RKO (cell line): Measurements from ENCODE around the gene FASTK.
A peak's percentile ranks its signal among the peaks of the same experiment; 100 is the strongest.
"Not testable (repeated sequence)": the region's sequence is repeated elsewhere in the genome, so short reads cannot be mapped to it uniquely, and the experiment has no call there.

Experiments
- DNase-seq: peaks from one replicate; pipeline ENCODE4 v3.0.0-alpha.2; 2016; ENCODE audit warnings: low spot score

FASTK gene

GRCh38 chr7:151047976-151048815 lies 32.4 kb downstream of the FASTK start, which contains the start of gene ASIC3:
Gene ASIC3, plus strand, starts transcription at chr7:151048531. Its CDS starts 355 bp downstream, at chr7:151048886.
- no peak for DNase-seq

DNA sequence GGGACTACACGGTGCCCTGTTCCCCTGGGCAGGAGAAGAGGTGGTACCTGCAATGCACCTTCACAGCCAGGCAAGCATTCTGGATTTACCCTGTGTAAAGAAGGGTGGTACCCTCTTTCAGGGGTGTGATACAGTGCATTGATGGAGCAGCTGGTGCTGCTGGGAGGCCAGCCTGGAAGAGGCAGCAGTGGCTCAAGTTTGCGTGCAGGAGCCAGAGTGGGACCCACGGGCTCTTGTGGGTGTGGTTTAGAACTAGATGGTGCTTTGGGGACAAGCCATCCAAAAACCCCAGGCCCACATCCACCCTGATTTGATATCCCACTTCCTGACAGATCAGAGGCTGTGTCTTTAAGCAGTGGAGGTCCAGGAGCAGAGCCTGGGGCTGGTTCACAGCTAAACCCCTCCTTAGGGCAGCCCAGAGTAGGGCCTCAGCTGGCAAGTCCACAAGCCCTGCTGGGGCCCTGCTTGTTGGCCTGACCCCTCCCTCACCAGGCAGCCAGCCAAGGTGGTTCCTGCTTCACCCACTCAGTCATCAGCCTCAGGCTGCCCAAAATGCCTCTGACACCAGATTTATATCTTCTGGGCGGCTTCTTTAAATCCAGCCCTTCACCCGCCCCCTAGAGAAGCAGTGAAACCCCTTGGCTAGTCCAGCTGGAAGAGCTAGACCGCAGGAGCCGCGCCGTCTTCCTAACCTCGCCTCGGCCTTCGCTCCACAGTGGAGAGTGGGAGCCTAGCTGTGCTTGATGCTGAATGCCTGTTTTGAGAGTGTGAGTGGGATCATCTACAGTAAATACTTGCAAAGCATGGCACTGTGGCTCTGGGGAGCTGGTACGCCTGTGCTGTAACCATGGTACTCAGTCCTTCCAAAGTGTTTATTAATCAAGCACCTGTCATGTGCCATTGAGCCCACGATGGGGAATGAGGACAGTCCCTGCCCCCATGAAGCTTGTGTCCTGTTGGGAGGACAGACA lies 33.7 kb downstream of the FASTK start:
- no peak for DNase-seq

DNA sequence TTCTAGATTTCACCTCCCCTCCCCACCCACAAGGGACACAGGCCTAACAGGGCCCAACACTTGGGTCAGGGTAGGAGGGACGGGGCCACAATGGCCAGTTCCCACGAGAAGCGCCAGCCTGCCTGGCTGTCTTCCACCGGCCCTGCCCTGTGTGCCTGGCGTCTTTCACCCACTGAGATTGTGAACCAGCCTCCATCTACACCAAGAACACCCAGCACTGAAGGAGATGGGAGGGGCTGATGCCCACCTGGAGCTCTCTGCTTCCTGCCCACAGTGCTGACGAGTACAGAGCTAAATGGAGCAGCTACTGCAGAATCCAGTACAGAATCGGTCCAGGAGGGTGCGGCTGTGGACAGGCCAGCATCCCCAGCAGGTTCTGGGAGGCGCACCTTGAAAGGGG lies 34.6 kb downstream of the FASTK start:
- no peak for DNase-seq

- DNase-seq: no peak
Observed at GRCh38 chr7:151045262-151045661, 35.3 kb downstream of the FASTK start.

DNA sequence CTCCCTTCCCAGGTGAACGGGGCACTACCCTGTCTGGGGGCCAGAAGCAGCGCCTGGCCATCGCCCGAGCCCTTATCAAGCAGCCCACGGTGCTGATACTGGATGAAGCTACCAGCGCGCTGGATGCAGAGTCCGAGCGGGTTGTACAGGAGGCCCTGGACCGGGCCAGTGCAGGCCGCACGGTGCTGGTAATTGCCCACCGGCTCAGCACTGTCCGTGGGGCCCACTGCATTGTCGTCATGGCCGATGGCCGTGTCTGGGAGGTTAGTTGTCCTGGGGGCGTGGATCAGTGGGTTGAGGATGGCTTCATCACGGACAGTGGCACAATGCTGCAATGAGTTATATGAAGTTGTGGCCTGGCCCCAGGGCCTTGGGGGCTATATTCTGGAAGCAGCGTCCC lies 36.6 kb downstream of the FASTK start:
- no peak for DNase-seq

GRCh38 chr7:151043449-151043848 lies 37.2 kb downstream of the FASTK start:
- not testable (repeated sequence) for DNase-seq

- DNase-seq: no peak
Observed at GRCh38 chr7:151040616-151041375, 39.8 kb downstream of the FASTK start.

DNA sequence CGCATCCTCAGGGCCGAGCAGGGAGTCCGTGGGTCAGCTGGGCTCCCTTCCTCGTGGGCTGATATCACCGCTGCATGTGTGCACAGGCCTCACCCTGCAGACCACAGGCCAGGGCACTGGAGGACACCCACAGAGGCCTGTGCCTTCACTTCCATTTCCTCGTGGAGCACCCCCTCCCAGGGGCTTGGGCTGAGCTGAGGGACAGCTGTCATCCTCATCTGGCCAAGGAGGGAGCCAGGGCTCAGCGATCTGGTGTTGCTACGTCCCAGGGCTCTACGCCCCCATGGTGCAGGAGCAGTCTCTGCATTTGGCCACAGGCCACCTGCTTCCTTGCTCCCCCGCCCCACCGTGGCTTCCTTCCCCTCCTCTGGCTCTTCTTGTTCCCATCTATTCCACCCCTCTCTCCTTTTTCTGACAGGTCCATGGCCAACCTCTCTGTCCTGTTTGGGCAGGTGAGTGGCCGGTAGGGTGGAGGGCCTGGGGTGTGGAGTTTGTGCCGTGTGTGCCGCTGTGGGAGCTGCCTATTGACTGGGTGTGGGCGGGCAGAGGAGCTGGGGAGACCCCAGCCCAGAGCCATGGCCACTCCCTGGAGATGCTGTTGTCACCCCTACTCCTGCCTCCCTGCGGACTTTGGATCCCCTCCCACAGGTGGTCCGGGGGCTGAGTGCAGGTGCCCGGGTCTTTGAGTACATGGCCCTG lies 40.6 kb downstream of the FASTK start:
- DNase-seq: no peak

DNA sequence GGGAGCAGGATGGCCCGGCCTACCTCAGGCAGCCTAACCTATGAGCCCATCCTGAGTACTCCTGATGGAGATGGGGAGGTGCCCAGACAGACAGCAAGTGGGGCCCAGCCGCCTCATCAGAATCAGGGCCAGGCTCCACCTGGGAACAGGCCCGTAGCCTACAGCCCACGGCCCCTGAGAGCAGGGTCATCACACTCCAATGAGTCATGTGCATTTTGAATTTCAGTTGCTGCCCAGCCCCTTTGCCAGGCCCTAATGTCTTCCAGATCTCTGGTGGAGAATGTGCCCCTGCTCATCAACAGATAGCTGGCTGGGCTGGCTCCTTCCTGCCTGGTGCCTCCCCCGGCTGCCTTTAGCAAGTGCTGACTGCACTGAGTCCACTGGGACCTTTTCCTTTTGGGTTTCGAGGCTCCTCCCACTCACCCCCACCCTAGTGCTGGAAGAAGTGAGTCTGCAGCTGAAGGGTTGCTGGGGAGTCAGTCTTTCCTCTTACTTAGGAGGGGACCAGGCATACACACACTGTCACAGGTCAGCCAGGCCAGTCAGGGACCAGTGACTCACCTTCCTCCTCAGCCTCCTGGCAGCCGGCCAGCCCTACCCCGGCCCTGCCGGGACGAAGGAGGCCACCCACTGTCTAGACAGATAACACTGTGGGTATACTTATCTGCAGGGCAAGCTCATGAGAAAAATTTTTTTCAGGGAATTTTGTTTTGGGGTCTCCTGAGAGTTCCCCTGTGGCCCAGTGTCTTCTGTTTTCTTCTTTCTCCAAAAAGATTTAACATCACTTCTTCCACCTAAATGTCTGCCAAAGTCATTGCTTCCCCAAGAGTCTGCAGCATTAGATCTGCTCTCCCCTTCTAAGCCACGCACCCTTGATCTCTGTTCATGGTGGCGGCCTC lies 41.4 kb downstream of the FASTK start:
- DNase-seq: peak; percentile 96

DNA sequence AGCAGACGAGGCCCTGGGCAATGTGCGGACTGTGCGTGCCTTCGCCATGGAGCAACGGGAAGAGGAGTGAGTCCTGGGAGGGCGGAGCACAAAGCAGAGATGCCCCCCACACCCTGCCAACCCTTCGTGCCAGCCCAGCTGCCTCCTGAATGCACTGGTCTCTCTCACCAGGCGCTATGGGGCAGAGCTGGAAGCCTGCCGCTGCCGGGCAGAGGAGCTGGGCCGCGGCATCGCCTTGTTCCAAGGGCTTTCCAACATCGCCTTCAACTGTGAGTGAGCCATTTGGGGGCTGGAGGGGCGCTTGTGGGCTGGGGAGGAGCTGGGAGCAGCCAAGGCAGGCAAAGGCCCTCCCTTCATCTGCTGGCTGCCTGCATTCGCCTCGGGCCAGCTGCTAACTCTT lies 44.7 kb downstream of the FASTK start:
- no peak for DNase-seq

DNA sequence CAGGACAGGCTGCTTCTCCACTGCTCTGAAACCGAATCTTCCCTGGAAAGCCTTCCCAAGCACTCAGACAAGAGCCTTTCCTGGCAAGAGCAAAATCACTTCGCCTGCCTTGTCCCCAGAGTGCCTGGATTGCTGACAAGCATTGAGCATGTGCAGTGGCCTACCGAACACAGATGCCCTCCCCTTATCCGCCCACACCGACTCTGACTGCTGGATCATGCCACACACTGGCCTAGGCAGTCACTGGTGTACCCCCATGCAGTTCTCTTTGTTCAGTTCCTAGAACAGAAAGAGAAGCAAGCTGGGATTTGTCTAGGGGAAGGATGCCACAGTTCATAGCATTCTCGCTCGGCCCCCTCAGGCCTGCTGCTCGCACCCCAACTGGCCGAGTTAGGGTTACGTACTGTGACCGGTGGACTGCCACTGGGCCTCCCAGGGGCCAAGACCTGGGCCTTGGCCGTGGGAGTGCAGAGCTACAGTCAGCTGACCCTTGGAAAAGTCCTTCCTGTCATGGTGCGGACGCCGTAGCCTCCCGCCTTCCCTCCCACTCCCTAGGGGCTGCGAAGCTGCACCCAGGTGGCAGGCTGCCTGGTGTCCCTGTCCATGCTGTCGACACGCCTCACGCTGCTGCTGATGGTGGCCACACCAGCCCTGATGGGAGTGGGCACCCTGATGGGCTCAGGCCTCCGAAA lies 45.4 kb downstream of the FASTK start:
- DNase-seq: no peak

DNA sequence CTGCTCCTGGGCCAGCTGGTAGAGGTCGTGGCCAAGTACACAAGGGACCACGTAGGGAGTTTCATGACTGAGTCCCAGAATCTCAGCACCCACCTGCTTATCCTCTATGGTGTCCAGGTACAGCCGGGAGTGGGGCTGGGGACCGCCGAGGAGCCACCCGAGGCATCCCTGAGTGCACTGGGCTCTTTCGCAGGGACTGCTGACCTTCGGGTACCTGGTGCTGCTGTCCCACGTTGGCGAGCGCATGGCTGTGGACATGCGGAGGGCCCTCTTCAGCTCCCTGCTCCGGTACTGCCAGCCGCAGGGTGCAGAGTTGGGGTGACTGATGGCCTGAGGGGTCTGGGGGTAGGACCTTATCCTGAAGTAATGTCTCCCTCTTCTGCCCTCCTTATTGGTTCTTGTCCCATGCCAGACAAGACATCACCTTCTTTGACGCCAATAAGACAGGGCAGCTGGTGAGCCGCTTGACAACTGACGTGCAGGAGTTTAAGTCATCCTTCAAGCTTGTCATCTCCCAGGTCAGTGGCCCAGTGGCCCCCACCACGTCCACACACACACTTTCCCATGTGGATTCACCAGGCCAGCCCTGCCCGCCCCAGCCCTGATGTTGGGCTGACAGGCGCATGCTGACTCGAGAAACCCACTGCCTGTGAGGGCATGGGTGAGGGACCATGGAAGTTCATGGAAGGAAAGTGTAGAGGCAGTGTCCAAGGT lies 46.1 kb downstream of the FASTK start:
- DNase-seq: no peak

GRCh38 chr7:151033864-151034249 lies 46.8 kb downstream of the FASTK start:
- DNase-seq: no peak

DNA sequence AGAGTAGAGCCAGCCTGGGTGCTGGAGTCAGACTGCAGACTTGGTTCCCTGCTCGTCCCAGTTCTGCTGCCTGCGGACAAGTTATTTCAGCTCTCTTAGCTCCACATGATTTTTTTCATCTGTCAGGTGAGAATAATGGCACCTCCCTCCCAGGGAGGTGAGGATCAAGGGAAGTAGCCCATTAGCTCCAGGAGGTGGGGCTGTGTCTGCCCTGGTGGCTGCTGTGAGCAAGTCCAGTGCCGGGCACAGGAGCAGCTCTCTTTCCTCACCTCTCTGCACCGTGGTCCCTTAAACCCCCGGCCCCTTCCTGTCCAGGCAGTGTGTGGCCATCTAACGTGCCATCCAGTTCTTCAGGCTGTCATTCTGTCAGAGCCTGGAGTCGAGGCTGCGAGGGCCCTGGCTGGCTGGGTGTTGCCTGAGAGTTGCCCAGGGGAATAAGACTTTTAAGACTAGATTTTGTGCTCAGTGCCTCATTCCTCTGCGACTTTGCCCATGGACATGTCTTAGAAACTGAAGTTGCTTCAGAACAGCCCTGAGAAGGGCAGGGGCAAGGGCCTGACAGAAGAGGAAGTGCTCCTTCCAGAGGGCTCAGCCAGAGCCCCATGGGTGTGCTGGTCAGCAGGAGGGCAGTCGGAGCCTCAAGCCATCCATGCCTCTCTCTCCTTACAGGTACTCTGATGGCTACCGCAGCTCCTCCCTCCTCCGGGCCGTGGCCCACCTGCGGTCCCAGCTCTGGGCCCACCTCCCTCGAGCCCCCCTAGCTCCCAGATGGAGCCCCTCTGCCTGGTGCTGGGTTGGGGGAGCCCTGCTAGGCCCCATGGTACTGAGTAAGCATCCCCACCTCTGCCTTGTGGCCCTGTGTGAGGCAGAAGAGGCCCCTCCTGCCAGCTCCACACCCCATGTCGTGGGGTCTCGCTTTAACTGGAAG lies 47.4 kb downstream of the FASTK start:
- no peak for DNase-seq

DNA sequence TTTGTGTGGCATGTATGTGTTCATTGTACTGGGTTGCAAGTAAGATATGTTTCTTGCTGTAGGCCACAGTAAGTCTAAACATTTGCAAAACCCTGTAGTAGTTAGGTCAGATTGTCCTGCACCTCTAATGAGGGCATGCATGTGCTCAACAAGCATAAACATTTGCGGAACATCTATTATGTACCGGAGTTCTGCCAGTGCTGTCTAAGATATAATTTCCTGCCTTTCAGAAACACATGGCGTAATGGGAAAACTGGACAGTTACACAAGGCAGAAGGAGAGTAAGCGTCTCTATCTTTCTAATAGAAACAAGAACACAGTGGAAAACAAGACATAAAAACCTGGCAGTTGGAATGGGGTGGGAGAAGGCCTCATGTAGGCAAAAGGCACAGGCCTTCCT lies 49.6 kb downstream of the FASTK start:
- DNase-seq: no peak

DNA sequence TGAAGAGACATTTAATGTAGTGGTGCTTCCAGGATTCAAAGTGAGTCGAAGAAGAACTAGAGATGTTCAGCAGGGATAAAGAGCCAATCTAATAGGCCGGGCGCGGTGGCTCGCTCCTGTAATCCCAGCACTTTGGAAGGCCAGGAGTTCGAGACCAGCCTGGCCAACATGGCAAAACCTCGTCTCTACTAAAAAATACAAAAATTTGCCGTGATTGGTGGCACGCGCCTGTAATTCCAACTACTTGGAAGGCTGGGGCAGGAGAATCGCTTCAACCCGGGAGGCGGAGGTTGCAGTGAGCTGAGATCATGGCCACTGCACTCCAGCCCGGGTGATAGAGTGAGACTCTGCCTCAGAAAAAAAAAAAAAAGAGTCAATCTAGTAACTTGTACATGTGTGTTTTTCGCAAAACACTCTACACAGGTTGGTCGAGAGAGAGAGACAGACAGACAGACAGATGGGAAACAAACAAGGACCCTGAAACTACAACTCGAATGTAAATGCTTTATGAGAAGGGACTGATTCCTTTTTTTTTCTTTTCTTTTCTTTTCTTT lies 51.6 kb downstream of the FASTK start:
- no peak for DNase-seq

- DNase-seq: peak; percentile 100
Observed at GRCh38 chr7:151028131-151028947, 52.3 kb downstream of the FASTK start, which contains the start of gene ABCB8. Gene ABCB8, plus strand, starts transcription at chr7:151028450. Its CDS starts 66 bp downstream, at chr7:151028516.
